ENCODE results near the gene RAB9A.
A peak's percentile ranks its signal among the peaks of the same experiment; 100 is the strongest.

Gene RAB9A

DNA sequence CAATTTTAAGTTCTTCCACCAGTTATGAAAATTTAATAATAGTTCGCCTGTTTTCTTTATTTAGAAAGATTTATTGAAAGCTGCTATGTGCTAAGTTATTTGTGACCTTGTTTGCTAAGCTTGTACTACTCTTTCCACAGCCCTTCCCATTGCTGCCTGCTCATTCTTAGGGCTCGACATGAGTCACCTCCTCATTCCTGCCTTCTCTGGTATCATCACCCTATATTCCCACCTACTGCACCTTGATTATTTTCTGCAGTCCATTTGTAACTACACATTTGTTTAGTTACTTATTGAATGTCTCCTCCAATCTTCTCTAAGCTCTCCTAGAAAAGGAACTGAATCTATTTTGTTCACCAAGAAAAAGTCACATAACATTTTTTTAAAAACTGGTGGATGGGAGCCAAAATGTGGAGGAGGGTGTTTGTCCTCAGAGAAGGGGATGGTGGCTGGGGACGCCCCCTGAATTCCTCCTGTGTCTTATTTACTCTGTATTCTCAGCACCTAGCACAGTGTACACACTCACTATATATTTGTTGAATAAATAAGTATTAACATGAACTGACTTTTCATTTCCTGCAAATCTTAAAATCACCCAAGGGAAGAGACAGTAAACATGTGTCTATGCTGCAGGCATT, 3.7 kb upstream of the RAB9A start:
- H3K4me3 ChIP-seq (replicated peaks; ENCODE audit: low read depth, low read length), result no peak overlapping the region
- no peak for DNase-seq (ENCODE audit: extremely low read depth, low read depth)
- TF ChIP-seq, protein P1, sequence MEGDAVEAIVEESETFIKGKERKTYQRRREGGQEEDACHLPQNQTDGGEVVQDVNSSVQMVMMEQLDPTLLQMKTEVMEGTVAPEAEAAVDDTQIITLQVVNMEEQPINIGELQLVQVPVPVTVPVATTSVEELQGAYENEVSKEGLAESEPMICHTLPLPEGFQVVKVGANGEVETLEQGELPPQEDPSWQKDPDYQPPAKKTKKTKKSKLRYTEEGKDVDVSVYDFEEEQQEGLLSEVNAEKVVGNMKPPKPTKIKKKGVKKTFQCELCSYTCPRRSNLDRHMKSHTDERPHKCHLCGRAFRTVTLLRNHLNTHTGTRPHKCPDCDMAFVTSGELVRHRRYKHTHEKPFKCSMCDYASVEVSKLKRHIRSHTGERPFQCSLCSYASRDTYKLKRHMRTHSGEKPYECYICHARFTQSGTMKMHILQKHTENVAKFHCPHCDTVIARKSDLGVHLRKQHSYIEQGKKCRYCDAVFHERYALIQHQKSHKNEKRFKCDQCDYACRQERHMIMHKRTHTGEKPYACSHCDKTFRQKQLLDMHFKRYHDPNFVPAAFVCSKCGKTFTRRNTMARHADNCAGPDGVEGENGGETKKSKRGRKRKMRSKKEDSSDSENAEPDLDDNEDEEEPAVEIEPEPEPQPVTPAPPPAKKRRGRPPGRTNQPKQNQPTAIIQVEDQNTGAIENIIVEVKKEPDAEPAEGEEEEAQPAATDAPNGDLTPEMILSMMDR (IDR thresholded peaks at IDR 0.05; ENCODE audit: low read depth, low read length, missing control alignments), result no peak

DNA sequence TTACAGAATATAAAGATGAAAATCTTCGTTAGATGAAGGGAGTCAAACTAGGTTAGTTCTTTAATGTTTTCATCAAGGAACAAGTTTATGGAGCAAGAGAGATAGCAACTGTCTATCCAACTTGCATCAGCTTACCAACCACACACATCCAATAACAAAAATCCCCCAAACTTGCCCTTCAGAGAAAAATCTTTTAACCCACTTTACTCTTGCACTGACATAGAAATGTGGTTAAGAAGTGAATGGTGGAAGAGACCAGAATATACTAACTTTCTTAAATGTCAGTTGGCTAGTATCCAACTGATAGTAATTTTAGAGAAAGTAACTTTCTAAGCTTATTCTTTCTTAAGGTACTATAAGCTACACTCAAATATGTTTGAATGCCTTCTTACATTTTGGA, 1.7 kb upstream of the RAB9A start:
- no peak overlapping the region for H3K4me3 ChIP-seq (replicated peaks; ENCODE audit: low read depth, low read length)
- no peak for DNase-seq (ENCODE audit: extremely low read depth, low read depth)
- TF ChIP-seq, protein P1 (IDR thresholded peaks at IDR 0.05; ENCODE audit: low read depth, low read length, missing control alignments), result no peak

DNA sequence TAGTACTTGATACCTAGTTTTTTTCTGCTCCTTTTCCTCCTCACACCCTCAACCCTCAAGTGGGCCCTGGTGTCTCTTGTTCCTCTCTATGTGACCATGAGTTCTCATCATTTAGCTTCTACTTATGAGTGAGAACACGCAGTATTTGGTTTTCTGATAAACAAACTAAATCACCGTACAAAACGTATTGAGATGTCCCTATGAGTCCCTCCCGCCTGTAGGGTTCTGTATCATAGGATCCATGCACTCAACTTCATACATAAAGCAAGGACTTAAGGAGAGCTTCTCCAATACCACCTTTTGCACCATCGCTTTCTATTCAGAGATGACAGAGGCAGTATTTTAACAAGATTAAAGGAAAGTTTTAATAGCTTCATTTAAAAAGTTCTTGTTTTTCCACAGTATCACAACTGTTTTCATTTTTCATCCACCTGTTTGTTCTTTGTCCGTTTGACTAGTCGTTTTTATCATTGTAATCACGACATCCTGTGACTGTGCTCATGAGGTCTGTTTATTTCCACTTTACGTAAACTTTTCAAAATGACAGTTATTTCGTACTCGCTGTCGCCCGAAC, 457 bp upstream of the RAB9A start:
- peak overlapping the region; percentile 58 for H3K4me3 ChIP-seq (replicated peaks; ENCODE audit: low read depth, low read length)
- DNase-seq (ENCODE audit: extremely low read depth, low read depth), result no peak
- TF ChIP-seq, protein P1 (IDR thresholded peaks at IDR 0.05; ENCODE audit: low read depth, low read length, missing control alignments), result no peak

DNA sequence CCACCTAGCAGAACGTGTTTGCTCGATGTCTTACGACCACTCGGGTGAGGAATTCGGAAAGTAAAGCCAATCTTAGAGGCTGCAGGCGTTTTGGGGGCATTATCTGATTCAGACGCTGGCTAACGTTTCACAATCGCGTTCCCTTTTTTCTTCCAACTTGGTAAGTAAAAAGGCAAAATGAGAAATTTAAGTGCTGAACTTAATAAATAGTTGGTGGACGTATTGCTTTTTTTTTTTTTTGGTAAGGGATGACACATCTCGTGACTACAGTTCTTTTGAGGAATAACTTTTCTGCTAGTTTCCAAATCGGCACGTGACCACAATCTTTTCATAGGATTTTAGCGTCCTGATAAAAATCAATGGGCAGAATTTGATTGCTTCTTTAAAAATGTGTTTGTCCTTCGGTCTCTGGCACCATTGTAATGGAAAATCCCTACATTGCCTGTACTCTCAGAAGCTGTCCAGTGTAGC, 848 bp downstream of the RAB9A start:
- peak overlapping the region; percentile 58 for H3K4me3 ChIP-seq (replicated peaks; ENCODE audit: low read depth, low read length)
- DNase-seq (ENCODE audit: extremely low read depth, low read depth), result no peak
- TF ChIP-seq, protein P1 (IDR thresholded peaks at IDR 0.05; ENCODE audit: low read depth, low read length, missing control alignments), result no peak

DNA sequence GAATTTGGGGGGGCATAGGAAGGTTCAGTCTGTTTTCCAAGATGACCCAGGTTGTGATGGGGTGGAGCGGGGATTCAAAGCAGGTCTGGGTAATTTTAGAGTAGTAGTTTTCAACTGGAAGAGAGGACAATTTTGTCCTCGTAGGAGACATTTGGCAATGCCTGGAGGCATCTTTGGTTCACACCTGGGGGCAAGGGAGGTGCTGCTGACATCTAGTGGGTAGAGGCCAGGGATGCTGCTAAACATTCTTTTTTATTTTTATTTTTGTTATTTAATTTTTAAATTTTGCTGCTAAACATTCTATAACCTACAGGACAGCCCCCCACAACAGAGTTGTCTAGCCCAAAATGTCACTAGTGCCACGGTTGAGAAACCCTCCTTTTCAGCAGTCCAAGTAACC, 1.9 kb downstream of the RAB9A start:
- DNase-seq (ENCODE audit: extremely low read depth, low read depth), result no peak
- TF ChIP-seq, protein P1 (IDR thresholded peaks at IDR 0.05; ENCODE audit: low read depth, low read length, missing control alignments), result no peak

DNA sequence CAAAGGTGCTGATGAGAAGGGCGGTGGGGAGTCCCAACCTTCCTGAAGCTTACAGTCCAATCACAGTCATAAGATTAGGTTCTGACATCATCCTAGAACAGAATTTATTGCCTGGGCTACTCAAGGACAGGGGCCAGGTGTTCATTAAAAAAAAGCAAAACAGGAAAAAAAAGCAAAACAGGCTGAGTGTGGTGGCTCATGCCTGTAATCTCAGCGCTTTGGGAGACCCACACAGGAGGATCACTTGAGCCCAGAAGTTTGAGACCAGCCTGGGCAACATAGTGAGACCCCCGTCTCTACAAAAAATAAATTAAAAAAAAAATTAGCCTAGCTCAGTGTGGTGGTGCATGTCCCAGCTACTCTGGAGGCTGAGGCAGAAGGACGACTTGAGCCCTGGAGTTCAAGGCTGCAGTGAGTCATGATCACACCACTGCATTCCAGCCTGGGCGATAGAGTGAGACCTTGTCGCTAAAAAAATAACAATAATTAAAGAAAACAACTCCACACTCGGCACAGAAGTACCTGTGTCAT, 3.0 kb downstream of the RAB9A start:
- no peak overlapping the region for H3K4me3 ChIP-seq (replicated peaks; ENCODE audit: low read depth, low read length)
- TF ChIP-seq, protein P1 (IDR thresholded peaks at IDR 0.05; ENCODE audit: low read depth, low read length, missing control alignments), result no peak
- no peak for DNase-seq (ENCODE audit: extremely low read depth, low read depth)

More for the DNA sequence above, 1.9 kb downstream of the RAB9A start:
- peak overlapping the region; percentile 58 for H3K4me3 ChIP-seq (replicated peaks; ENCODE audit: low read depth, low read length)
